Astrocyte of the hippocampus (primary cell): ENCODE data around the gene VIT.

Experiments
- DNase-seq: peaks from one replicate; pipeline ENCODE4 v3.0.0; 2011; ENCODE audit warnings: low read depth, low spot score

Gene VIT

DNA sequence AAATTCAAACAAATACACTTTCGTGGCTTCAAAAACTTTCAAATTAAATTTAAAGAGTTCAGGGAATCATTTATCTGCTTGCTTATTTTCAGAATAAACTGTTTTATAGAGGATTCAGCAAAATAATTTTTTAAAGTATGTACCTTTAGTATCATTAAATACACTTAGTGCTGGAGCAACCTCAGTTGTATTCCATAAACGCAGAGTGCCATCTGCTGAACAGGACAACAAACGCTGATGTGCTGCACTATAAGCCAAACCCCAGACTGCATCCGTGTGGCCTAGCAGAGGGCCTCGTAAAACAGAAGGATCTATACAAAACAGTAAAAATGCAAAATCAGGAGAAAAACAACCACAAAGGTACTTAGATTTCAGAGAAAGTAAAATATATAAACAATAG, 161.2 kb downstream of the VIT start:
- DNase-seq, result no peak

DNA sequence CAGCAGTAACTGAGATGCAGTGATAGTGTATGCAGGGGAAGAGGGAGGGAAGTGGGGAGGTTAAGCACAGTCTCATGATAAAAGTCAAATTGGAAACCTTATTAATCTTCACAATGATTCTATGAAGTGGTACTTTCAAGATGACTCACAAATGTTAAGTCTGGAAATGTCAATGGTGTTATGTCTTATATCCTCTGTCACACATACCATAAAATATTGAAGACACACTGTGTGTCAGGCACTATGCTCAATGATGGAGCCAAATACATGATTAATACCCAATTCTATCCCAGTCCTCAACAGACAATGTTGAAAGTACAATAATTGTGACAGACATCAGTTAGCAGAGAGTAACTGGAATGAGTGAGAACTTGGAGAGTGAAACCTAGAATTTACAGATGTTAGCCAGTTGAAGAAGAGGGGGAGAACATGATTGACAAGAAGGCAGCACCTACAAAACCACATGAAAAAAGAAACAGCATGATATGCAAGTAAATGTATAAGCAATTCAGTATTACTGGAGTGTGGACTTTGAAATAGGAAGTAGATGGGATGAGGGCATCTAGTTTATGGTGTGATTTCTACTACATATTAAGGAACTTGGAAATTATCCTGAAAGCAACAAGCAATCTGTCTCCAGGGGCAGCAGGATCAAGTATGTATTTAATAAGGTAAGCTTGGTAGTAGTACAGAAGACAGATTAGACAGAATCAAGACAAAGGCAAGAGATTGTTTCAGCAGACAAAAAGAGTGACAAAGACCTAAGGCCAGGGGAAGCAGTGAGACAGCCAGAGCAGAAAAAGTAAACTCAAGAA, 162.3 kb downstream of the VIT start:
- DNase-seq, result no peak

DNA sequence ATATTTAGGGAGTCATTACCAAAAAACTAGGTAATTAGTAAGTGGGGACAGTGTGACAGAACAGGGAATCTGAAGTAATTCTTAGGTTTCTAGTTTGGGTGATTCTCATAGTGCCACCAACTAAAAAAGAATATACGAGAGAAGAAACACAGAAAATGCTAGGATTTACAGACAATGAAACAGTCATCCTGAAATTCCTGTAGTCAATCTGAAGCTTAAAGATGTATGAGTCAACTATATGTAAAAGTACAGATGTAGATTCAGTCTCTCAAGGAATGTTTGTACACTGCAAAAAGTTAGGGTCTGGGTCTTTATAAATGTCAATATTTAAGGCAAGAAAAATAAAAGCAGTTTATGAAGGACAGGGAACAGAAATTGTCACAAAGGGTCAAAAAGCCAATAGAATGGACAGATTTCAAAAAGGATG, 162.9 kb downstream of the VIT start:
- DNase-seq, result no peak

DNA sequence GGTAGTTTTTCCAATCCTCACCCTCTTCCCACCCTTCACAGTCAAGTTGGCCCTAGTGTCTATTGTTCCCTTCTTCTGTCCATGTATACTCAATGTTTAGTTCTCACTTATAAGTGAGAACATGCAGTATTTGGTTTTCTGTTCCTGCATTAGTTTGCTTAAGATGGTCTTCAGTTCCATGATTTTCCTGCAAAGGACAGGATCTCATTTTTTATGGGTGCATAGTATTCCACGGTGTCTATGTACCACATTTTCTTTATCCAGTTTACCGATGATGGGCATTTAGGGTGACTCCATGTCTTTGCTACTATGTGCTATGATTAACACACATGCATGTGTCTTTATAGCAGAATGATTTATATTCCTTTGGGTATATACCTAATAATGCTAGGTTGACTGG, 165.4 kb downstream of the VIT start:
- no peak for DNase-seq
